Gastrocnemius medialis (tissue), 4 donors: ENCODE results near the gene VAPB. TPM values are rescaled to one million over a fixed set of nuclear protein-coding genes. Genes with fewer than 3 reads are reported as not detected.

Source experiments
- ATAC-seq, 2 donors: fragments of 150-250 bp; one replicate each; pipeline ENCODE4 v1.9.1; 2016
- DNase-seq, 2 donors: peaks; one replicate each; pipeline ENCODE4 v3.0.0-alpha.2; 2019
- H3K27ac ChIP-seq, 4 donors: fragments of 200-600 bp; sonication (generic); 1 replicate in 1 of 4; 2 replicates in 3 of 4; pipeline ENCODE4 v1.5.1; 2016 to 2018; ENCODE audit warnings: mild to moderate bottlenecking in 2 of 4, moderate library complexity in 1 of 4
- H3K27me3 ChIP-seq, 3 donors: fragments of 200-600 bp; sonication (generic) in 2 of 3; 1 replicate in 1 of 3; 2 replicates in 2 of 3; pipeline versions ENCODE4 v1.5.1 to v1.6.0; 2016 to 2019; ENCODE audit warnings: mild to moderate bottlenecking in 1 of 3, moderate library complexity in 1 of 3
- H3K36me3 ChIP-seq, 2 donors: fragments of 200-600 bp; sonication (generic) in 1 of 2; one replicate each; pipeline ENCODE4 v1.5.1; 2017 to 2018
- H3K4me1 ChIP-seq, 2 donors: fragments of 200-600 bp; sonication (generic) in 1 of 2; one replicate each; pipeline ENCODE4 v1.5.1; 2016 to 2017; ENCODE audit warnings: mild to moderate bottlenecking in 2 of 2
- H3K4me3 ChIP-seq, 4 donors: fragments of 200-600 bp; sonication (generic) in 3 of 4; 1 replicate in 1 of 4; 2 replicates in 3 of 4; pipeline ENCODE4 v1.5.1; 2016 to 2019; ENCODE audit warnings: mild to moderate bottlenecking in 2 of 4
- H3K9me3 ChIP-seq, 3 donors: fragments of 200-600 bp; sonication (generic) in 2 of 3; 1 replicate in 1 of 3; 2 replicates in 2 of 3; pipeline ENCODE4 v1.5.1; 2016 to 2019
- POLR2A ChIP-seq, 2 donors: fragments of 450-650 bp; IDR thresholded peaks; one replicate each; pipeline ENCODE4 v1.6.1; 2017; ENCODE audit warnings: antibody characterized with exemption in 2 of 2, mild to moderate bottlenecking in 2 of 2, moderate library complexity in 2 of 2
- in situ Hi-C, 4 donors: fragments of 200-750 bp; cut with MboI; loops; one replicate each; pipeline versions ENCODE4 v1.15.0 to v1.8.0; 2017; ENCODE audit warnings: low sequenced_read_pairs in 4 of 4
- intact Hi-C: fragments of 100-400 bp; cut with DNase I; formaldehyde crosslinking; loops from one replicate; pipeline ENCODE4 v1.15.1; 2023; ENCODE audit warnings: low total_unique reads
- total RNA-seq, 4 donors: library from RNA; depleted of rRNA; stranded (reverse); fragments of >200 nt; gene quantifications; one replicate each; pipeline versions ENCODE4 v1.1.0 to v1.2.3, GENCODE V29; 2016
- TF ChIP-seq, protein P1 (sequence below), 5 experiments: fragments of 450-650 bp in 3 of 5; fragments of 200-600 bp in 2 of 5; sonication (generic) in 2 of 5; IDR thresholded peaks in 4 of 5; conservative IDR thresholded peaks in 1 of 5; 1 replicate in 4 of 5; 2 replicates in 1 of 5; pipeline ENCODE4 v1.5.1; 2016 to 2019; ENCODE audit warnings: antibody characterized with exemption in 5 of 5, mild to moderate bottlenecking in 3 of 5, moderate library complexity in 3 of 5

Gene VAPB
- total RNA-seq, 4 donors from 2014 or later, result 30.4 to 37.7 (median 32.8) TPM

DNA sequence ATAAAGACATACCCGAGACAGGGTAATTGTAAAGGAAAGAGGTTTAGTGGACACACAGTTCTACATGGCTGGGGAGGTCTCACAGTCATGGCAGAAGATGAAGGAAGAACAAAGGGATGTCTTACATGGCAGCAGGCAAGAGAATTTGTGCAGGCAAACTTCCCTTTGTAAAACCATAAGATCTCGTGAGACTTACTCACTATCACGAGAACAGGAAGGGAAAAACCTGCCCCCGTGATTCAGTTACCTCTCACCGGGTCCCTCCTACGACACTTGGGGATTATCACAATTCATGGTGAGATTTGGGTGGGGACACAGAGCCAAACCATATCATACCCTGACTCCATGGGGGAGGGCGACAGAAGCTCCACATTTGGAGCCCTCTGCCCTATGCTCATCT is 7.4 kb upstream of the VAPB start:
- Histone ChIP-seq H3K27ac (no peak overlapping the region), H3K27me3 (peaks cover 0 to 17% (median 3%) of the 10 kb centered on the region in 3 donors), H3K4me3 (no peak overlapping the region), H3K9me3 (no peaks in the 10 kb centered on the region), H3K4me1 (no peaks in the 10 kb centered on the region), H3K36me3 (no peaks in the 10 kb centered on the region)
- in situ Hi-C loops, result no loop called here
- DNase-seq (no peak), ATAC-seq (no peak)
- TF ChIP-seq, protein P1, sequence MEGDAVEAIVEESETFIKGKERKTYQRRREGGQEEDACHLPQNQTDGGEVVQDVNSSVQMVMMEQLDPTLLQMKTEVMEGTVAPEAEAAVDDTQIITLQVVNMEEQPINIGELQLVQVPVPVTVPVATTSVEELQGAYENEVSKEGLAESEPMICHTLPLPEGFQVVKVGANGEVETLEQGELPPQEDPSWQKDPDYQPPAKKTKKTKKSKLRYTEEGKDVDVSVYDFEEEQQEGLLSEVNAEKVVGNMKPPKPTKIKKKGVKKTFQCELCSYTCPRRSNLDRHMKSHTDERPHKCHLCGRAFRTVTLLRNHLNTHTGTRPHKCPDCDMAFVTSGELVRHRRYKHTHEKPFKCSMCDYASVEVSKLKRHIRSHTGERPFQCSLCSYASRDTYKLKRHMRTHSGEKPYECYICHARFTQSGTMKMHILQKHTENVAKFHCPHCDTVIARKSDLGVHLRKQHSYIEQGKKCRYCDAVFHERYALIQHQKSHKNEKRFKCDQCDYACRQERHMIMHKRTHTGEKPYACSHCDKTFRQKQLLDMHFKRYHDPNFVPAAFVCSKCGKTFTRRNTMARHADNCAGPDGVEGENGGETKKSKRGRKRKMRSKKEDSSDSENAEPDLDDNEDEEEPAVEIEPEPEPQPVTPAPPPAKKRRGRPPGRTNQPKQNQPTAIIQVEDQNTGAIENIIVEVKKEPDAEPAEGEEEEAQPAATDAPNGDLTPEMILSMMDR (IDR thresholded peaks at IDR 0.05 in 4 of 5, conservative IDR thresholded peaks at IDR 0.05 in 1 of 5), result no peak
- no peak for TF ChIP-seq POLR2A (IDR thresholded peaks at IDR 0.05)
- intact Hi-C loops, result no loop called here

DNA sequence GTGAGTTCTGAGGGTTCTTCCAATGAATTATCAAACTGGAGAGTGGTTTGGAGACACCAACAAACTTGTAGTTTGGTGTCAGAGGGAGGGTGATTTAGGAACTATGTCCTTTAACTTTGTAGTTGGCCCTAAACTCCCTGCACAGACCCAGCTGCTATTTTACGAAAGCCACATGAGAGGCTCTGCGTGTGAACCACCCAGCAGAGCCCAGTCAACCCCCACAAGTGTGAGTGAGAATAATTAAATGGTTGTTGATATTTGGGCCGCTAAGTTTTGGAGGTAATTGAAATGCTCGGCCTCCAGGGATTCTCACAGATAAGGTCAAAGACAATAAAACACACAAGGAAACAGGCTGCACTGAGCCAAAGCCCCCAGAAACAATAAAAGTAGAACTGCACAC is 6.9 kb upstream of the VAPB start:
- in situ Hi-C loops, result no loop called here

DNA sequence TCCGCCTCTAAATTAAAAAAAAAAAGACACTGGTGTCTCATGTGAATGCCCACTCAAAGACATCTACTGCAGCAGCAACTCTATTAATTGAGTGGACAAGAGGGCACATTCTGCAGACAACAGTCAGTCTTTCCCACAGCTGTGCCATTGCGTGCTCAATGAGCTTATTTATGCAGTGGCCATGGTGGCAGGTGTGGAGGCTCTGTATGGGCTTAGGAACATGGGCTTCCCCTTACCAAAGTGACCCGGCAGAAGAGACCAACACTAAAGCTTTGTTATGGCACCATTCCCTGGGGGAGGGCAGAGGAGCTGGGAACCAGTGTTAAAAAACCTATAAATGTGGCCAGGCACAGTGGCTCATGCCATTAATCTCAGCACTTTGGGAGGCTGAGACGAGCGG is 4.2 kb upstream of the VAPB start:
- Histone ChIP-seq H3K27ac (no peak overlapping the region), H3K9me3 (peaks cover 0 to 4% (median 0%) of the 10 kb centered on the region in 3 donors), H3K36me3 (no peaks in the 10 kb centered on the region), H3K4me3 (no peak overlapping the region), H3K4me1 (peaks cover 1 to 4% of the 10 kb centered on the region in 2 donors), H3K27me3 (peaks cover 0 to 4% (median 0%) of the 10 kb centered on the region in 3 donors)
- TF ChIP-seq, protein P1 (IDR thresholded peaks at IDR 0.05 in 4 of 5, conservative IDR thresholded peaks at IDR 0.05 in 1 of 5), result no peak
- TF ChIP-seq POLR2A (IDR thresholded peaks at IDR 0.05), result no peak
- ATAC-seq (no peak), DNase-seq (no peak)
- intact Hi-C loops, result loop anchor here (5.0 kb wide), 2 partner anchors 33 to 58 kb away; no protein-coding TSS in a partner anchor
- in situ Hi-C loops, result no loop called here

More for the DNA sequence above, 6.9 kb upstream of the VAPB start:
- no peak for ATAC-seq
- Histone ChIP-seq H3K4me3 (no peak overlapping the region), H3K4me1 (no peaks in the 10 kb centered on the region), H3K9me3 (no peaks in the 10 kb centered on the region), H3K27me3 (peaks cover 0 to 17% (median 3%) of the 10 kb centered on the region in 3 donors), H3K36me3 (no peaks in the 10 kb centered on the region), H3K27ac (no peak overlapping the region)
- intact Hi-C loops, result no loop called here
- DNase-seq, result no peak
- no peak for TF ChIP-seq POLR2A (IDR thresholded peaks at IDR 0.05)
- TF ChIP-seq, protein P1 (IDR thresholded peaks at IDR 0.05 in 4 of 5, conservative IDR thresholded peaks at IDR 0.05 in 1 of 5), result no peak

DNA sequence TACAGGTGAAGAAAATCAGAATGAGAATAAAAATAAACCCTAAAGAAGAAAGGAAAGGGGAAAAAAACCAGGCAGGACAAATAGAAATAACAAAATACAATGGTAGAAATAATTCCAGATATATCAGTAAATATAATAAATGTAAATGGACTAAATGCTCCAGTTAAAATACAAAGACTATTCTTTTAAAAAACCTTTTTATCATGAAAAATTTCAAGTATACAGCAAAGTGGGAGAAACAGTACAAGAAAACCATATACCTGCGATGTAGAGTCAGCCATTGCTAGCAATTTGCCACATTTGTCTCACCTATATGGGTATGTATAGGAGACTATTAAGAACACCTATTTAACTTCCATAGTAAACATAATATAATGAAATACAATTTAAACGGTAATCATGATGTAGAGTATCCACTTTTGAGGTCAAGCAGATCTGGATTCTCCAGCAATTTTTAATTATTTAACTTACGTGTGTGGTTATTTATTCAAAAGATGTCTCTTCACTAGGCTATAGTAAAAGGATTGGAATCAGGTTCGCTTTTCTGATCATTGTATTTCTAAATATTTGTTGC is 914 bp upstream of the VAPB start:
- peaks cover 0 to 4% (median 0%) of the 10 kb centered on the region in 3 donors for H3K9me3 ChIP-seq
- H3K27me3 ChIP-seq, result no peaks in the 10 kb centered on the region
- TF ChIP-seq, protein P1 (IDR thresholded peaks at IDR 0.05 in 4 of 5, conservative IDR thresholded peaks at IDR 0.05 in 1 of 5), result no peak
- no peak for TF ChIP-seq POLR2A (IDR thresholded peaks at IDR 0.05)
- no peak for ATAC-seq
- peak overlapping the region; percentile 94 to 97 (median 96) for H3K27ac ChIP-seq
- H3K4me3 ChIP-seq, result peak overlapping the region; percentile 53 to 90 (median 87)
- intact Hi-C loops (loop anchor here (5.0 kb wide), 2 partner anchors 36 to 61 kb away; no protein-coding TSS in a partner anchor), in situ Hi-C loops (no loop called here)
- peaks cover 34 to 36% of the 10 kb centered on the region in 2 donors for H3K4me1 ChIP-seq
- no peak for DNase-seq
- peaks cover 0 to 6% of the 10 kb centered on the region in 2 donors for H3K36me3 ChIP-seq
